ENCODE data around the gene INSIG1.

Gene INSIG1

GRCh38 chr7:155349601-155350331 is 52.1 kb downstream of the INSIG1 start:
- no peak for DNase-seq (ENCODE audit: low read depth in 2 of 2)

DNA sequence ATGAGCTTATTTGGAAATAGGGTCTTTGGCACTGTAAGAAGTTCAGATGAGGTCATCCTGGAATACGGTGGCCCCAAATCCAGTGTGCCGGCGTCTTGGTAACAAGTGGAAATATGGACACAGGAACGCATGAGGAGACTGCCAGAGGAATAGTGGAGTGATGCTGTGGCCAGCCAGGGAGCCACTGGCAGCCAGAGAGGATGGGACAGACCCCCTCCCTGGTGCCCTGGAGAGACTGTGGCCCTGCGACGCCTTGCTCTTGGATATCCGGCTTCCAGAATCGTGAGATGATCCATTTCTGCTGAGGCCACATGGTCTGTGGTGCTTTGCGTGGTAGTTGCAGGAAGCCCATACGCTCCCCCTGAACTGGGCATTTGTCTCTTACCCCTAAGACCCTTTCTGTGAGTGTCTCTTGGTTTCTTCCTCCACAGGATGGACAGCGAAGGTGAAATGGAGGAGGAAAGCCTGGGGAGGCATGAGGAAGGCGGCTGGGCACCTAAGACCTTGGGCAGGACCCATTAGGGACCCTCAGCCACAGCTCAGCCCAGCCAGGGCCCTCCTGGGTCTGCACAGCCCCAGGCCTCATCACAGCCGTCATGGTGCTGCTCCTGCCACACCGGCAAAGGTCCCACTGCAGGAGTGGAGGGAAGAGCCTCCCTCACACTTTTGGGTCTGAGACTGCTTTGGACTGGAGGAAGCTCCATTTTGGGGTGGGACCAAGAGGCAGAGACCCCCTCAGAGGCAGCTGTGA is 53.6 kb downstream of the INSIG1 start:
- no peak for DNase-seq (ENCODE audit: low read depth in 2 of 2)

GRCh38 chr7:155352076-155352752 is 54.5 kb downstream of the INSIG1 start:
- DNase-seq (ENCODE audit: low read depth in 2 of 2), result no peak

DNA sequence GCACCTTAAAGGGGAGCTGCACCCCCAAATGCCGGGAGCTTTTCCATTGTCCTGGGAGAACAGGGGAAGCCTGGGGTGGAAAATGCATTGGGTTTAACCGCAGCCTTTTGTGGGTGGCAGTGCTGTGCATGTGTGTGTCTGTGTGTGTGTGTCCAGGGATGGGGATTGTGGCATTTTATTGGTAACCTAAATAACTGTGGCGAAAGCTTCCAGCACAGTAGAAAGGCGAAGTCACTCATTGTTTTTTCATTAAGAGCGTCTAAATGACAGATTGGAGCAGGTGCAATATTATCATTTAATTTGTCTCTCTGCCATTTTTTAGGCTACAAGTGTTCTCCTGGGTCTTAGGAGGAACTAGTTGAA is 55.1 kb downstream of the INSIG1 start:
- DNase-seq (ENCODE audit: low read depth in 2 of 2), result no peak

- no peak for DNase-seq (ENCODE audit: low read depth in 2 of 2)
These were observed 55.7 kb downstream of the INSIG1 start for GRCh38 chr7:155353256-155353897.

DNA sequence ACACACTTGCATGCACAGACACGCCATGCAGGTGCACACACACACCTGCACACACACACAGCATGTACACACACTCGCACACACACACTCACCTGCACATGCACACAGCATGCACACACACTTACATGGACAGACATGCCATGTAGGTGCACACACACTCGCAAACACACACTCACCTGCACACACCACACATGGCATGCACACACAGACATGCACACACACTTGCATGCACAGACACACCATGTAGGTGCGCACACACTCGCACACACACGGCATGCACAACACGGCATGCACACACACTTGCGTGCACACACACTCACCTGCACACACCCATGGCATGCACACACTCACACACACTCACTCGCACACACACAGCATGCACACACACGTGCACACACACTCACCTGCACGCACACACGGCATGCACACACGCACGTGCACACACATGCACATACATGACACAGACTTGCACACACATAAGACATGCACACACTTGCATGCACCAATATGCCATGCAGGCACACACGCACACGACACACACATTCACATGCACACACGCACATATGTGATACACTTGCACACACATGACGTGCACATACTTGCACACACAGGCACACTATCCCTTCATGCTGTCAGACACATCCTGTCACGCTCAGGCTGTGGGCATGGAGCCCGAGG is 56.8 kb downstream of the INSIG1 start:
- DNase-seq (ENCODE audit: low read depth in 2 of 2), result no peak

GRCh38 chr7:155355176-155355575 is 57.5 kb downstream of the INSIG1 start:
- no peak for DNase-seq (ENCODE audit: low read depth in 2 of 2)

GRCh38 chr7:155355745-155356144 is 58.1 kb downstream of the INSIG1 start:
- no peak for DNase-seq (ENCODE audit: low read depth in 2 of 2)

DNA sequence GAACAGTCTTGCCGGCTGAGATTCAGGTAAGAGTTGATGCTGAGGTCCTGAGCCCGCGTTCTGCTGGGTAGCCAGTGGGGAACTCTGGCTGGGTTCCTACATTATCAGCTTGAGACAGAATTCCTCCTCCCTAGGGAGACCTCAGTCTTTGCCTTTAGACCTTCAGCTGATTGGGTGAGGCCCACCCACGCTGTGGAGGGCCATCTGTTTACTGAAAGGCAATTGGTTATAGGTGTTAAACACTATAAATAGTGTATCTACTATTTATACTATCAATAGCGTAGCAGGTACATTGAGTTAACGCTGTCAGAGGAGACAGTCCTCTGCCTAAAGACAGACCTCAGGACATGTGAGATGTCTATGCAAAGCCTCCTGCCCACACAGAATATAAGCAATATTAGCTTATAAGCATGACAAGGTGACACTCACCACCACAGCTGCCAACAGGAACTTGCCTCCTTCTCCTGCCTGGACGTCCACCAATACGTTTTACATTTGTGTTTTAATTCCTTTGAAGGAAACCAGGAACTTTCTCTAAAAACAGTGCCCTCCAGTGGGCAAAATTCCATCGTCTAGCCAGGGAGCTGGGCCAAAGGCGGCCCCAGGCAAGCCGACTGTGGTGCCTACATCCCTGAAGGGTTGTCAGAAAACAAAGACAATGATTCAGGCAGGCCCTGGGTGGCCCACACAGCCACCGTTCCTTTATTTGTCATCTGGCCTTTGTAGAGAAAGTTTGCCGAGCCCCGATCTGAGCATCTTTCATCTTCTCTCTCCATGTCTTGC is 58.8 kb downstream of the INSIG1 start:
- no peak for DNase-seq (ENCODE audit: low read depth in 2 of 2)

DNA sequence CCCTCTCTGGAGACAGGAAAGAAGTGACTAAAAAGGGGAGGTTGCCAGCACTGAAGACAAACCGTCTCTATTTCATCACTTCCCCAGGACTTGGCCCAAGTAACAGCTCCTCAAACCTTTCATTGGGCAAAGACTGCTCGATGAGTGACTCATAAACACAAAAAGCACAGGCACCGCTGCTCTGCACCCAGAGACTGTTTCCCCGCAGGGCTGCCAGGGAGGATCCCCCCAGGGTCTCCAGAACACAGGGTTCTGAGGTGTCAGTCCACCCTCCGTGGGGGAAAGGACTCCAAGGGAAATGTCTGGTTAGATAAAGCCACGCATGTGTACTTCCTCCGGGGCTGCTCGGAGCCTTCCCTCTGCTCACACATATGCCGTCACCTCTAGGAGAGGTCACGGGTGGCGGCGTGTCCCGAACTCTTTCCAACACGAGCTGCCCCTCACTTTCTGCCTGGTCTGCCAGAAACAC is 59.9 kb downstream of the INSIG1 start:
- no peak for DNase-seq (ENCODE audit: low read depth in 2 of 2)

GRCh38 chr7:155358066-155358947 is 60.6 kb downstream of the INSIG1 start:
- no peak for DNase-seq (ENCODE audit: low read depth in 2 of 2)

- no peak for DNase-seq (ENCODE audit: low read depth in 2 of 2)
These were observed 61.5 kb downstream of the INSIG1 start for GRCh38 chr7:155358948-155359712.

Data from fibroblast of skin of left quadriceps (primary cell).